Endometrial microvascular endothelial cells (primary cell): ENCODE measurements around the gene CCDC86. TPM values are rescaled to one million over a fixed set of nuclear protein-coding genes. Genes with fewer than 3 reads are reported as not detected.
"Not testable (repeated sequence)": the region's sequence is repeated elsewhere in the genome, so short reads cannot be mapped to it uniquely, and the experiment has no call there.

Source experiments
- in situ Hi-C: cut with HindIII; loops from 2 replicates; pipeline ENCODE4 v1.10.0; 2017; ENCODE audit warnings: low sequenced_read_pairs, low pct_unique_long_range_greater_than_20kb; ENCODE audit errors: inconsistent ontology term
- total RNA-seq: library from RNA; depleted of rRNA; stranded (reverse); fragments of >200 nt; gene quantifications from one replicate; pipeline ENCODE4 v1.2.3, GENCODE V29; 2015; ENCODE audit errors: inconsistent ontology term

The CCDC86 gene
- 80.8 TPM for total RNA-seq

DNA sequence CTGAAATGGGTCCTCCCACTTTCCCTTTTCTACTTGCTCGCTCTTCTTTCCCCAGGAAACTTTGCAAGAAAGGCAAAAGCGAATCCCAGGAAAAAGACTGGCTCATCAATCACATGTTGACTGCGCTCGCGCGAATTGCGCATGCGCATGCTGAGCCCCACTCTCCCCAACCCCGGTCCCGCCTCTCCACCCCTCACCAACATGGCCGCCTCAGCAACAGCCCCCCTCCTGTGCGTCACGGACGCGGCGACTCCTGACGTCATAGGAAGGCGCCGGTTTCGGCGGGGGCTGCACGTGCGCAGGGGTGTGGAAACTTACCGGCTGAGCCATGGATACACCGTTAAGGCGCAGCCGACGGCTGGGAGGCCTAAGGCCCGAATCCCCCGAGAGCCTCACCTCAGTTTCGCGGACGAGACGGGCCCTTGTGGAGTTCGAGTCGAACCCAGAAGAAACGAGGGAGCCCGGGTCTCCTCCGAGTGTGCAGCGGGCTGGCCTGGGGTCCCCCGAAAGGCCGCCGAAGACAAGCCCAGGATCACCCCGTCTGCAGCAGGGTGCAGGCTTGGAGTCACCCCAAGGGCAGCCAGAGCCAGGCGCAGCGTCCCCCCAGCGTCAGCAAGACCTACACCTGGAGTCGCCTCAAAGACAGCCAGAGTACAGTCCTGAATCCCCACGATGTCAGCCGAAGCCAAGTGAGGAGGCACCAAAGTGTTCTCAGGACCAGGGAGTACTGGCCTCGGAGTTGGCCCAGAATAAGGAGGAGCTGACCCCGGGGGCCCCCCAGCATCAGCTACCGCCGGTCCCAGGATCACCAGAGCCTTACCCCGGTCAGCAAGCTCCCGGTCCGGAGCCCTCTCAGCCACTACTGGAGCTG, at the start of gene CCDC86:
TSS of gene CCDC86 (plus strand) at position 317 of the 871 bp plus-strand sequence. CDS start at position 329, 12 bp downstream.
- in situ Hi-C loops: no loop called here

DNA sequence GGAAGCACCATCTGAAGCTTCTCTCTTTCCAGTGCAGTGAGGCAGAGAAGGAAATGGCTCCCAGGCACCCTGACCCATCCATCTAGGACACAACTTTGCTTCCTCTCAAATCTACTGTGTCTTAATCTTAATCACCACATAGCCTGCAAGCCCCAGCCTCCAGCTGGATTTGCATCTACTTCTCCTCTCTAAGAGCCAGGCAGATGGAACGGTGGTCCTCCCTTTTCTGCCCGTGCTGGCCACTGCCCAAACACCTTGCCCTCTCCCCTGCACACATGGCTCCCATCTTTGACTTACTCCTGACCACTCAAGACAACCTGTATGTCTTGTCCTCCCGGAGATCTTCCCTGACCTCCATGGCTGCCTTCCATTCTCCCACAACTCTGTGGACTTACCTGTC, 49.4 kb upstream of the CCDC86 start:
- in situ Hi-C loops: no loop called here

DNA sequence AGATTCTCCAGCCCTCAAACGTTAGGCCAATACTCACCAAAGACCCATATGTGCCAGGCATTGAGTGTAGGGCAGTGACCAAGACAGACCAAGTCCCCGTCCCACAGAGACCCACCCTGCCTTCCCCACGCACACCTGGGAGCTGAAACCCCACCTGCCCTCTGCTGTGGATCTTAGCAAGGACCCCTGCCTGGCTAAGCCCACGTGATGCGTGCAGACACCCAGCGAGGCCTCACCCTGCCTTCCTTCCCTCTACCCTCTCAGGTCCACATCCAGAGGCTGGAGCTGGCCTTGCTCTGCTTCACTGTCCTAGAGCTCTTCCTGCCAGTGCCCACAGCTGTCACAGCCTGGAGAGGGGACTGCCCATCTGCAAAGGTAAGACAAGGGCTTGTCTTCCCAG, 46.6 kb upstream of the CCDC86 start:
- in situ Hi-C loops: no loop called here

- in situ Hi-C loops: no loop called here
Observed at GRCh38 chr11:60797846-60798630, 43.9 kb upstream of the CCDC86 start.

DNA sequence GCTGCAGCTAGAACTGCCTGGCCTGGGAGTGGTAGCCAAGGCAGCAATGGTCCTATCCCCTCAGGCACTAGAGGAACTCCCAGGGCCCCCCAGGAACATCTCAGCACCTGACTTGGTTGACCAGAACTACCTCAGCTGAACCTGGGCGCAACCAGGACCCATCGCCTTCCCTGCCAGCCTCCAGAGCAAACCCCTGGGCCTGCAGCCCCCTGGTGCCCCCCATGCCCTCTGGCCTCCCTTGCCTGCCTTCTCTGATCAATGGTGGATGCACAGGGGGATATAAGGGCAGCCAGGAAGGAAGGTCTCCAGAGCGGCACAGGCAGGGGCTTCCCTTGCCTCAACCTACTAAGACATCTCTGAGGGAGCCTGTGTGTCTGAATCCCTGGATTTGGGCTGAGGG, 43.3 kb upstream of the CCDC86 start:
- in situ Hi-C loops: no loop called here

GRCh38 chr11:60801194-60801593, 40.7 kb upstream of the CCDC86 start:
- in situ Hi-C loops: no loop called here

GRCh38 chr11:60803273-60803936, 38.5 kb upstream of the CCDC86 start:
- in situ Hi-C loops: no loop called here

- in situ Hi-C loops: no loop called here
Observed at GRCh38 chr11:60809249-60809648, 32.7 kb upstream of the CCDC86 start.

DNA sequence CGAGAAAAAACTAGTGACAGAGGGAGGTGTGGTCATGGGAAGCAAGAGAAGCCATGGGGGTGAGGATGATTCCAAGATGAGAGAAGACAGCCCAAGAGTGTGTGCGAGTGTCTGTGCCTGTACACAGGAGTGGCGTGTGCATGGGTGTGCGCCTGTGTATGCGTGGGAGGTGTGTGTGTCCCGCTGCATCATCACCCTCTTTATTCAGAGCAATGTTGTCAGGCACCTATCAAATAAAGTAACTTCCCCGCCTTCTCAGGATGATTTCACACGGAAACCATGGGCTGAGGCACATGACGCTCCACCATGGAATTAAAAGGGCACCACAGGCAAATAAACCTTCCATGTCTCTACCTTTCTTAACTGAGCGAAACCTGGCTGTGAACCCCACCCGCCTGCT, 32.2 kb upstream of the CCDC86 start:
- in situ Hi-C loops: no loop called here

GRCh38 chr11:60810151-60810550, 31.8 kb upstream of the CCDC86 start:
- in situ Hi-C loops: no loop called here

- in situ Hi-C loops: no loop called here
Observed at GRCh38 chr11:60810569-60810968, 31.3 kb upstream of the CCDC86 start.

- in situ Hi-C loops: no loop called here
Observed at GRCh38 chr11:60813324-60813723, 28.6 kb upstream of the CCDC86 start.

DNA sequence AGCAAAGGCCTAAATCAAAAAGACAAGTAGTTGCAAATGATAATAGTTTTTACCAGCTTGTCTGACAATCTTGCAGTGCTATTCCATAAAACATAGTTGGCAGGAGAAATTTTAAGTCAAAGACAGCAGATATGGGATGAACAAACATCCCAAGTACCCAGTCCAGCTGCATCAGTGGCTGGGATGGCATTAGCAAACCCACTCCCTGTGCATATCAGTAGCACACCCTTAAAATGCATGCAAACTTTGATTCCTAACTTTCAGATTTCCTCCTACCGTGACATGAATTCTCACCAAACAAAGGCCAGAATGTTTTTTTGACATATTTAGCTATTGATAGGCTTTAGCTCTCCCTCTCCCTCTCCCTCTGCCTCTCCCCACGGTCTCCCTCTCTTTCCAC, 27.8 kb upstream of the CCDC86 start:
- in situ Hi-C loops: no loop called here

- in situ Hi-C loops: no loop called here
Observed at GRCh38 chr11:60816590-60817157, 25.2 kb upstream of the CCDC86 start.

DNA sequence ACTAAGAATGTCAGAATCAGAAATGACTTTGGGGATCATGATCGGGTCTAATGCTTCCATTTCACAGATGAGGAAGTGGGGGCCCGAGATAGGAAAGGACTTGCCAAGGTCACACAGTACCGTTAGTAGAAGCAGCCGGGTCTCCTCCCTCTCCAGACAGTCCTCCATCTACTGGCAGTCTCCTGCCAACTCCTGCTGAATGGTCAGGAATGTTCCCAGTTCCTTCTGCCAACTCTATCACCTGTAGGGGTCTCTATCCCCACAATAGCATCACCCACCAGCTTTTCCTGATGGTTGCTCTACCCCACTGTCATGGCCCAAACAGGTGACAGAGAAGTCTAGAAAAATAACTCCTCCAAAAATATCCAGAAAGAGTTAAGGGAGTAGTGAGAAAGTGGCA, 23.9 kb upstream of the CCDC86 start:
- in situ Hi-C loops: no loop called here

DNA sequence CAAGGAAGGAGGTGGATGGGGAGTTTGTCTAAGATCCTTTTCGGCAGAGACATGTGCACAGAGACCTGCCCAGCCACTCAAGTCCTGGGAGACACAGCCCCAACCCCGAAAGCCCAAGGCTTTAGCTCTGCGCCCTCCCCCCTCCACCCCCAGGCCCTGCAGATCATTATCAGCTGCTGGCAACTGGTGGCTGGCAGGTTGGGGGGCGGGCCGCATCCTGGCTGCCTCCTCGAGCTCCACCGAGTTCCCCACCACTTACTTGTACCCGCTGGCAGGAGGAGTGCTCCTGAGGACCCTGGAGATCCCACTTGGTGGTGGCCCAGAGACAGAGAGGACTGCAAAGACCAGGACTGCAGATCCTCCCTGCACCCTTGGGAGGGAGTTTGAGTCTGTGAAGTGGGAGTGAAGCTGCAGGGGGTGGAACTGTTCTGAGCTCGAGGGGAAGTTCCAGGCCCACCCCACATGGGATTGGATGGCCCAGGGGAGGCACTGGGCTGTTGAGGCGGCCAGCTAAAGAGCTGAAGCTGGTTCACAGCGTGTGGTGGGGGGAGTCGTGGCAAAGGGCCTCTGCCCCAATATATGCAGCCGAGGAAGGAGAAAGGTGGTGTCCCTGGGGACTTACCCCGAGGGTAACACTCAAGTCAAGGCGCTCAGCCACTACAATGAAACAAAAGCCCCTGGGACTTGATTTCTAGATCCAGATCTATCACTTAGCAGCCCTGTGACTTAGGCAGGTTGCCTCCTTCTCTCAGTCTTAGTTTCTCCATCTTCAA, 19.9 kb upstream of the CCDC86 start:
- in situ Hi-C loops: no loop called here

DNA sequence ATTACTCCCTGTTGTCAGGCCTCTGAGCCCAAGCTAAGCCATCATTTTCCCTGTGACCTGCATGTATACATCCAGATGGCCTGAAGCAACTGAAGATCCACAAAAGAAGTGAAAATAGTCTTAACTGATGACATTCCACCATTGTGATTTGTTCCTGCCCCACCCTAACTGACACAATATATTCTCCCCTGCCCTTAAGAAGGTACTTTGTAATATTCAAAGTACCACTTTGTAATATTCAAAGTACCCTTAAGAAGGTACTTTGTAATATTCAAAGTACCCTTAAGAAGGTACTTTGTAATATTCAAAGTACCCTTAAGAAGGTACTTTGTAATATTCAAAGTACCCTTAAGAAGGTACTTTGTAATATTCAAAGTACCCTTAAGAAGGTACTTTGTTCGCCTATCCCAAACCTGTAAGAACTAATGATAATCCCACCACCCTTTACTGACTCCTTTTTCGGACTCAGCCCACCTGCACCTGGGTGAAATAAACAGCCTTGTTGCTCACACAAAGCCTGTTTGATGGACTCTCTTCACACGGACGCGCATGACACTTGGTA, 18.1 kb upstream of the CCDC86 start:
- in situ Hi-C loops: not testable (repeated sequence)

DNA sequence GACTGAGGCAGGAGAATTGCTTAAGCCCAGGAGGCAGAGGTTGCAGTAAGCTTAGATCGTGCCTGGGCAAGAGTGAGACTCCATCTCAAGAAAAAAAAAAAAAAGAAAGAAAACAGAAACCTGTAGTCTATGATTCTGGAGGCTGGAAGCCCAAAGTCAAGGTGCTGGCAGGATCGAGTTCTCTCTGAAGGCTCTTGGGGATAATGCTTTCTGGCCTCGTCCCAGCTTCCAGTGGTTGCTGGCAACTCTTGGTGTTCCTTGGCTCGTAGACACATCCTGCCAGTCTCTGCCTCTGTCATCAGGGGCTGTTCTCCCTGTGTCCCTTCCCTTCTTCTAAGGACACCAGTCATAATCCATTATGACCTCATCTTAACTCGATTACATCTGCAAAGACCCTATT, 16.8 kb upstream of the CCDC86 start:
- in situ Hi-C loops: no loop called here
